ENCODE data around the gene GCN1.

DNA sequence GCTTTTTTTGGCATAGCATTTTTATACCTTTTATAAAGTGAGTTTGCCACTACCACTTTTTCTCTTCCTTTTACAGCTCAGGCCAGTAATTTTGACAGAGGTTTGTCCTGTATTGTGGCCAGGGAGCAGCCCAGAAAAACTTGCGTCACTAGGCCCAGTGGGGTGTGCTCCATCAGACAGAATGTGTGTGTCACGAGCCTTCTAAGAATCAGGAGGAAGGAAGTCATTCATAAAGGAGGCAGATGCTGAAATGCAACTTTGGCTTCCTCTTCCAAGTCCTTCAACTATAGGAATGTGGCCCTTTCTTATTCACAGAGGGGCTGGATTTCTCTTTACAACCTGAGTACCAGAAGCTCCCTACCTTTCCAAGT, 67.9 kb downstream of the GCN1 start:
- TF ChIP-seq, protein P1, sequence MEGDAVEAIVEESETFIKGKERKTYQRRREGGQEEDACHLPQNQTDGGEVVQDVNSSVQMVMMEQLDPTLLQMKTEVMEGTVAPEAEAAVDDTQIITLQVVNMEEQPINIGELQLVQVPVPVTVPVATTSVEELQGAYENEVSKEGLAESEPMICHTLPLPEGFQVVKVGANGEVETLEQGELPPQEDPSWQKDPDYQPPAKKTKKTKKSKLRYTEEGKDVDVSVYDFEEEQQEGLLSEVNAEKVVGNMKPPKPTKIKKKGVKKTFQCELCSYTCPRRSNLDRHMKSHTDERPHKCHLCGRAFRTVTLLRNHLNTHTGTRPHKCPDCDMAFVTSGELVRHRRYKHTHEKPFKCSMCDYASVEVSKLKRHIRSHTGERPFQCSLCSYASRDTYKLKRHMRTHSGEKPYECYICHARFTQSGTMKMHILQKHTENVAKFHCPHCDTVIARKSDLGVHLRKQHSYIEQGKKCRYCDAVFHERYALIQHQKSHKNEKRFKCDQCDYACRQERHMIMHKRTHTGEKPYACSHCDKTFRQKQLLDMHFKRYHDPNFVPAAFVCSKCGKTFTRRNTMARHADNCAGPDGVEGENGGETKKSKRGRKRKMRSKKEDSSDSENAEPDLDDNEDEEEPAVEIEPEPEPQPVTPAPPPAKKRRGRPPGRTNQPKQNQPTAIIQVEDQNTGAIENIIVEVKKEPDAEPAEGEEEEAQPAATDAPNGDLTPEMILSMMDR (conservative IDR thresholded peaks at IDR 0.05; ENCODE audit: low read length) = no peak
- TF ChIP-seq EZH2phosphoT487 (IDR thresholded peaks at IDR 0.05; ENCODE audit: borderline replicate concordance, low read depth, low read length) = no peak

All from OCI-LY7 (cell line).